HG03521 (cell line): ENCODE data around the gene EID2.

Experiments used
- ATAC-seq: cut with Tn5 transposase; IDR thresholded peaks from one replicate; pipeline ENCODE4 v1.9.1; 2021; ENCODE audit warnings: mild to moderate bottlenecking, moderate library complexity; ENCODE audit not compliant: unreplicated experiment

EID2 gene

DNA sequence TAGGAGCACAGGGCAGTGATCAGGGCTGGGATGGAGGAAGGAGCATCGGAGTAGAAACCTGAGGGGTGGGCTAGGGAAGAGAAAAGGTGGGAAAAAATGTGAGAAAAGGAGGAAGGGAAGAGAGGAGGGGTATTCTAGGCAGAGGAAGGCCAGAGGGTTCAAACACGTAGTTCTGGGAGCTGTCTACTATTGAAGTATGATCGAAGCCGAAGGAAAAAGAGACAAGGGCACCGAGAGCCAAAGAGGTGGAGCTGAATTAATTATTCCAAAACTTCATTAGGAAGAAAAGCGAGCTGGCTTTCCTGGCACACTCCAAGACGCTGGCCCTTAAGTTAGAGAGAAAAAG is 33.4 kb downstream of the EID2 start:
- no peak for ATAC-seq

DNA sequence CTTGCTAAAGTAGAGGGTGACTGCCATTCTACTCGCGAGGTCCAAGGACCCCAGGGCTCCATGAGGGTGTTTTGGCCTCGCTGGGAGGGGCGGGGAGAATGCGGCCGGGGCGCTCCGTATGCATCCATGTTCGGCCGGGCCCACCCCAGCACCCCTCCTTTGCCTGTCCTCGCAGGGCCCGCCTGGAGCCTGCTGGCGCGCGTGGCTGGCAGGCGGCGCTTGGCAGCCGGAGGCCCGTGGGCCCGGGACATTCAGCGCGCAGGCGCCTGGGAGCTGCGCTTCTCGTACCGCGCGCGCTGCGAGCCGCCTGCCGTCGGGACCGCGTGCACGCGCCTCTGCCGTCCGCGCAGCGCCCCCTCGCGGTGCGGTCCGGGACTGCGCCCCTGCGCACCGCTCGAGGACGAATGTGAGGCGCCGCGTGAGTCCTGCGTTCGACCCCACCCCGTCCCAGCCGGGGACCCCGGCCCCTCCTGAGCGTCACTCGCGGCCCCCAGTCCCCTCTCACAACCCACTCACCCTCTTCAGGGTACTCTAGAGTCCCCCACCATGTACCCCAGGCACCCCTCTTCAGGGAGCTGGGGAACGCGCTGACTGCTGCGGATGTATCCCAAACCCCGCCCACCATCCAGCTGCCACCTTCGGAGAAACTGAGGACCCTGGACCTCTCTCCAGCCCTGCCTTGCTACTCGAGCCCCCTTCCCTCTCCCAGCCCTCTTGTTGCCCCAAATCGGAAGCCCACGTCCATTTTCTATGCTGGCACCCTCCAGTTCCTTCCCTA is 37.1 kb downstream of the EID2 start:
- no peak for ATAC-seq

DNA sequence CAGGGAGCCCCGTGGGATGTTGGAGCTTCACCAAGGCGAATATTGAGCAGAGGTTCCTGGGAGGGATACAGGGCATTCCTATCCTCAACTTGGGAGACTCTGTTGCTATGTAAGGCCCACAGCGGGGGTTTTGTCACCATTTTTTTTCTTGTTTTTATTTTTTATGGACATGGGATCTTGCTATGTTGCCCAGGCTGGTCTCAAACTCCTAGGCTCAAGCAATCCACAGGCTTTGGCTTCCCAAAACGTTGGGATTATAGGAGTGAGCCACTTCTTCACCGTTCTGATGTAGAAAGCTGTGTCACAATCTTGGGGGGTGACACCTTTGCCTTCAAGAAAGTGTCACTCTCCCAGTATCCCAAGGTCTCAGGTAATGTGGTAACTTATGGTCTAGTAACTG is 38.6 kb downstream of the EID2 start:
- no peak for ATAC-seq

DNA sequence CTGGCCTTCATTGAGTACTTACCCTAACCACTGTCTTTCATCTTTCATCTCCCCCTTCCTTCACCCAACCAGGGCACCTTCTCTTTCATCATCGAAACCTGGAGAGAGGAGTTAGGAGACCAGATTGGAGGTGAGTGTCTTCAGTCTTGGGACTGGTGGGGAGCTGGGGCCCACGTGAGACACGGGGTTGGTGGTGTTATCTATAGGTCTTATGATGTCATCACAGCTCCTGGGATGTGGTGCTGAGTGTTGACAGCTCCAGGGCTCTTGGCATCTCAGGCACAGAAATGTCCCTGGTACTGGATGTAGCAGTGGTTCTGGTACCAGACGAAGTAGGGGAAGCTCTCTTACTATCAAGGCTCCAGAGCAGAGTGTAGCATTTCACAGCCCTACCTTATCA is 39.4 kb downstream of the EID2 start:
- no peak for ATAC-seq

DNA sequence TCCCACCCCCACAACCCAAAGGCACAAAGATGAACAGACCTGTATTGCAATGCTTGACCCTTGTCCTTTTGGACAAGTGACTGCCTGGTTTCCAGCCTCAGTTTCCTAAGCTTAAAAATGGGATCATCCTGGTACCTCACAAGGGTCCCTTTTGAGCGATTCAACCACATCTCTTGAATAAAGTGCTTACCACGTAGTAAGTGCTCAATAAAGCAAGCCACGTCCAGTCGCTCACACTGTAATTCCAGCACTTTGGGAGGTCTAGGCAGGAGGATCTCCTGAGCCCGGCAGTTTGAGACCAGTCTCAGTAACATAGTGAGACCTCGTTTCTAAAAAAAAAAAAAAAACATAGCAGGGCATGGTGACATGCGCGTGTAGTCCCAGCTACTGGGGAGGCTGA is 40.0 kb downstream of the EID2 start:
- ATAC-seq = no peak

DNA sequence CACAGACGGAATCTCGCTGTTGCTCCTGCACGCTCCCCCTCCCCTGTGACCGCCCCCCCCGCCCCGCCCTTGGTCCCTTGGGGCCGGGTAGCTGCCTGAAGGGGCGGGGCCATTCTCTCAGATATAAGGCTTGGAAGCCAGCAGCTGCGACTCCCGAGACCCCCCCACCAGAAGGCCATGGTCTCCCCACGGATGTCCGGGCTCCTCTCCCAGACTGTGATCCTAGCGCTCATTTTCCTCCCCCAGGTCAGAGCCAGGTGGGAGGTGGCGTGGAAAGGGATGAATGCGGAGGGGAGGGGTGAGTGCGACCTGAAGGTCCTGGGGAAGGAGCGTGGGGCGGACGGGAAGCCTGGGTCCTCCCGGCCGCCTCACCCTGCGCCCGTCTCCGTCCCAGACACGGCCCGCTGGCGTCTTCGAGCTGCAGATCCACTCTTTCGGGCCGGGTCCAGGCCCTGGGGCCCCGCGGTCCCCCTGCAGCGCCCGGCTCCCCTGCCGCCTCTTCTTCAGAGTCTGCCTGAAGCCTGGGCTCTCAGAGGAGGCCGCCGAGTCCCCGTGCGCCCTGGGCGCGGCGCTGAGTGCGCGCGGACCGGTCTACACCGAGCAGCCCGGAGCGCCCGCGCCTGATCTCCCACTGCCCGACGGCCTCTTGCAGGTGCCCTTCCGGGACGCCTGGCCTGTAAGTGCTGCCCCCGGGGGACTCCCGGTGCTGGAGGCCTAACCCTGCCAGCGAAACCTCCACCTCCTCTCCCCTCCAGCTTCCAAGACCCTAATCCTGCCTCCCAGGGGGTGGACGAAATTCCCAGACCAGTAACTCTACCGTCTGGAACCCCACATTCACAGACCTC is 40.9 kb downstream of the EID2 start, which contains the start of gene DLL3:
TSS of gene DLL3 (plus strand) at position 150 of the 845 bp plus-strand sequence. CDS start at position 178, 28 bp downstream.
- no peak for ATAC-seq

DNA sequence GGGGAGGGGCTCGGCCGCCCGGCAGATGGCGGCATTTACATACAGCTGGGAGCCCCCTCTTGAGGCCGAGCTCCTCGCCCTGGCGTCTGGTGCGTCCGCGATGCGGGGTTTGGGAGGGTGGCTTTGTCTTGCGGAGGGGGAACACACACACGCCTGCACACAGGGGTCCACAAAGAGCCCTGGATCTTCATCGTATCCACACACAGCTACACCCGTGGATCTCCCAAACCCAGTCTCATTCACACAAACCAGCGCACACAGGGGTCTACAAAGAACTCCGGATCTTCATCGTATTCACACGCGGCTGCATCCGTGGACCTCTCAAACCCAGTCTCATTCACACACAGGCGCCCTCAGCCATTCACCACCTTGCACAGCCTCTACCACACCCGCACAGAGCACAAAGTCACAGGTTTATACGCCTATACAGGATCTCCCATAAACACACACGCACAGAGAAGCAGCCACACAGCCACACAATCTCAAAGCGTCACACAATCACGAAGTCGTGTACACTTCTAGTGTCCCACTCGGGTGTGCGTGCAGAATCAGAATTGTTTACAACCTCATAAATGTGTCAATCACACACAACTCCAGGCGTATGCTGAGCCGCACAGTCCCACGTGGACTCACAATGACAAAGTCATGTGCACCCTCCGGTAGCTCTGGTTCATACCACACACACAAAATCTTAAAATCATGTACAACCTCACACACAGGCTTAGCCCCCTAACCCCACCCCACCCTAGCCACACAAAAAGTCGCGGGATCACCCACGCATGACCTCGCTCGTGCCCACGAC is 41.8 kb downstream of the EID2 start:
- no peak for ATAC-seq

DNA sequence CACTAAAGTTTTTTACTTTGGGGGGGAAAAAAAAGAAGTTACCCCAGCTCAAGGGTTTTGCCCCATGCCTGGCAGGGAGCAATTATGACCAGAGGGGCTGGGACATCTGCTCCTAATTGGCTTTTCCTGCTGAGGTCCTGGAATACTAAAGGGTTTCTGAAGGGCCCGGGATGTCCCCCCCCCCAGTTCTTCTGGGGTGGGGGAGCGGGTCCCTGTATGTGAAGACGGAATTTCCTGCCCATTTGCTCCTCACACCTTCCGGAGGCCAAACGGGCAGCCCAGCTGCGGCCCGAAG is 42.3 kb downstream of the EID2 start:
- ATAC-seq = no peak

DNA sequence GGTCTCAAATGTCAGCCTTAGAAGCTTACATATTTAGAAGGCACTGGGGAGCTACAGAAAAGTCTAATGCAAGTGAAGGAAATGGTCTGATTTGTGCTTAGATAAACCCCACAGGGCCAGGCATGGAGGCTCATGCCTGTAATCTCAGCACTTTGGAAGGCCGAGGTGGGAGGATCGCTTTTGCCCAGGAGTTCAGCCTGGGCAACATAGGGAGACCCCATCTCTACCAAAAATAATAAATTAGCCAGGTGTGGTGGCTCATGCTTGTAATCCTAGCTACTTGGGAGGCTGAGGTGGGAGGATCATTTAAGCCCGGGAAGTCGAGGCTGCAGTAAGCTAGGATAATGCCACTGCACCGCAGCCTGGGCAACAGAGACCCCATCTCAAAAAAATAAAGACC is 43.9 kb downstream of the EID2 start:
- ATAC-seq = no peak

DNA sequence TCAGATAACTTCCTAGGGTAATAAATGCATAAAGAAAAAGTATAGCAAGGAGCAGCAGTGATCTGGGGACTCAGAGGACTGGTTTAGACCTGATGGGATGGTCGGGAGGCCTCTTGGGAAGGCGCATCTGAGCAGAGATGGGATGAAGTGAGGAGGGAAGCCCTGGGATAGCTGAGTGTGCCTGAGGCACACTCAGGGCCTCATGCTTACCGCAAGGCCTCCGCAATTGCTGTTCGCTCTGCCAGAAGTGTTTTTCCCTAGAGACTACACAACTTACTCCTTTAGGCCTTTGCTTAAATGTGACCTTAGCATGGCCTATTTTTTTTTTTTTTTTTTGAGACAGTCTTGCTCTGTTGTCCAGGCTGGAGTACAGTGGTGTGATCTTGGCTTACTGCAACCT is 45.3 kb downstream of the EID2 start:
- no peak for ATAC-seq

DNA sequence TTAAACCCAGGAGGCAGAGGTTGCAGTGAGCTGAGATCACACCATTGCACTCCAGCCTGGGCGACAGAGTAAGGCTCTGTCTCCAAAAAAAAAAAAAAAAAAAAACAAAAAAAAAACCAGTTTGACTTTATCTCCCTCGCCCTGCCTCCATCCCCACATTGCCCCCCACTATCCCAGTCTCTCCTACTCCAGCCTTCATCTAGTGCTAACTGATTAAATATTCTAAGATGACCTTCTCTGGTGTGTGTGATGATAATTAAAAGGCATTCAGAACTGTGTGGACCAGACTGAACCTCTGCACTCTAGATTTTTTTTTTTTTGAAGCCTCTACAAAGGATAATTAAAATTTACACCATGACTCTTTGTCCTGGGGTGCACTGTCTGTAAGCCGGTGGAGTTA is 47.2 kb downstream of the EID2 start:
- no peak for ATAC-seq

DNA sequence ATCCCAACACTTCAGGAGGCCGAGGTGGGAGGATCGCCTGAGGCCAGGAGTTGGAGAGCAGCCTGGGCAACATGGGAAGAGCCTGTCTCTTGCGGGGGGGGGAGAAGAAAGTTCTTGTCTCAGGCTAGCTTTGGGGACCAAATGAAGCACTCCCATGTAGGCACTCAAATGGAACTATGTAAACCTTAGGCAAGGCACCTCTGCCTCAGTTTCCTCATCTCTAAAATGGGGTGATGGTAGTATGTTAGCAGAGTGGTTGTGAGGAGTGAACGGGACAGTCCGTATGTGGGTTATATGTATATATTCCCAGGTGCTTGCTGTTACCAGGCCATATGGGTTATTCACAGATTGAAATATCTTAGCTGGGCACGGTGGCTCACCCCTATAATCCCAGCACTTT is 47.7 kb downstream of the EID2 start:
- no peak for ATAC-seq

DNA sequence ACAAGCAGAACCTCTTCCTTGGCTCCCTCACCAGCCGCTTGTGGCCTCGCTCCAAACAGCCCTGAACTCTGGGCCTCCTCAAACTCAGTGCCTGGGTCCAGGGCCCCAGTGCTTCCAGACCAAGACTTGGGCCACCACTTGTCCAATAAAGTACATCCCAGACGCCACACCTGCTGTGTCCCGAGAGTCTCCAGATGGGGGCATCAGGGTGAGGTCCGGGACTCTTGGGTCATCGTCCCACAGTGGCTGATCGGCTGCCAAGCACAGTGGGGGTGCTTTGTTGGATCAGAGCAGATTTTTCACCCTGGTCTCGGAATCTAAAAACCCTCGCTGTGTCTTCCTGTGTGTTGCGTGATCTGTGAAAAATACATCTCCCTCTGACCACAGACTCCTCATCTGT is 50.2 kb downstream of the EID2 start:
- ATAC-seq = no peak
